Kidney capillary endothelial cell (primary cell): Measurements from ENCODE around the gene SH3RF1.
"Not testable (repeated sequence)": the region's sequence is repeated elsewhere in the genome, so short reads cannot be mapped to it uniquely, and the experiment has no call there.

ENCODE experiments used
- DNase-seq: peaks from one replicate; pipeline ENCODE4 v3.0.0-alpha.2; 2018; ENCODE audit warnings: low spot score

Gene SH3RF1

DNA sequence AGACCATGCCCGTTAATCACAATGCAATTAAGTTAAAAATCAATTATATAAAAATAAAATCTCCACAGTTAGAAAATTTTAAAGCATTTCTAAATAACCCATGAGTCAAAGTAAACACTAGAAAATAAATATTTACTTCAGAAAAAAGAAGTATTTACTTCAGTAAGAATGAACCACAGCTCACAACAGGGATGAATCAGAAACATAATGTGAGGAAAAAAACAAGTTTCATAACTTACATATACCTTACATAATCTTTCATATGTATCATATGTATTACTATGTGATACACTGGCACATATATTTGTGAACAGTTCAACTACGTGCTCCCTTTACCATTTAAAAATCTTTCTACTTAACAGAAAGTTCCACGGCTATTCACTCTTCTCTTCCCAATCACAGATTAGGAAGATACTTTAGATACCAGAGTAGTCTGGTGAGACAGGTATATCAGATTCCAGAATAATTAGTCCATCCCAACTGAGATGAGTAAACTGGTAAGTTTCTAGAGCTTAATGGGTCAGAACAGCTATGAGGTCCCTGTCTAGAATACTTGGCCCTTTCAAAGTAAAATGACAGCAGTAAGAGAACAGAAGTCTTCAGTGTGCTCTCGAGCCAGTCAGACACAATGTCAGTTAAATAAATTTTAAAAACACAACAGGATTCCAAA lies 70.3 kb downstream of the SH3RF1 start:
- DNase-seq = no peak

DNA sequence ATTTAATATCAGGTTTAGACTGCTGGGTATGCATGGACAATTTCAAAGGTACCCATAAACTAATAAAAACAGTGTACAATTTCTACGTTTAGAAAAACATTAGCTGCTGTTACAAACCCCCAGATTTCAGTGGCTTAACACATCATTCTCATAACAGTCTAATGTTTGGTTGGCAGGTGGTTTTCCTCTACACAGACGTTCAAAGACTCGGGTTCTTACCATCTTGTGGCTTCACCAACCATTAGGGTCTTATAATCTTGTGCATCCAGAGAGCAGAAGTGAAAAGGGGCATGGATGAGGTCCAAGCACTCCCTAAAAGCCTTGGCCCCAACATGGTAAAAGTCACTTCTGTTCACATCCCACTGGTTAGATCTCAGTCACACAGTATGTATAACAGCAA lies 71.6 kb downstream of the SH3RF1 start:
- no peak for DNase-seq

DNA sequence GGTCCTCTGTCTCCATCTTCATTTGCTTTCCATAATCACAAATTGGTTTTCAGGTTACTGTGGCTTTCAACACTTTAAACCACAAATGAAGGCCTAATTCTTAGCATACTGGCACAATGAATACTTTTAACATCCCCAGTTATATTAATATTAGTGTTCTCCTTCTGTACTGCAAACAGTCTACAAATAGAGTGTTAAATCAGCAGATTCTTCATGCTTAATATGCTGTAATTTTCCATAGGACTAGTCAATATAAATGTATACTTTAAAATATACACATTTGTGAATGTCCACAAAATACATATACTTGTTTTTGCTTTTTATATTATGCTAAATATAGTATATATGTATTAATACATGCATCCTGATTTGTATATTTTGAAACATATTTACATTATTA lies 72.6 kb downstream of the SH3RF1 start:
- no peak for DNase-seq

DNA sequence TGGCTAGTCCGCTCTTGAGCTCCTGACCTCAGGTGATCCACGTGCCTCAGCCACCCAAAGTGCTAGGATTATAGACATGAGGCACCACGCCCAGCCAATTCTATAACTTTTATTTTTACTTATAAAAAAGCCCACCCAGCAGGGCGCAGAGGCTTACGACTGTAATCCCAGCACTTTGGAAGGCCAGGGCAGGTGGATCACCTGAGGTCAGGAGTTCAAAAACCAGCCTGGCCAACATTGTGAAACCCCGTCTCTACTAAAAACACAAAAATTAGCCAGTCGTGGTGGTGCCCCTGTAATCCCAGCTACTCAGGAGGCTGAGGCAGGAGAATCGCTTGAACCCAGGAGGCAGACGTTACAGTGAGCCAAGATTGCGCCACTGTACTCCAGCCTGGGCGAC lies 73.5 kb downstream of the SH3RF1 start:
- DNase-seq = not testable (repeated sequence)

DNA sequence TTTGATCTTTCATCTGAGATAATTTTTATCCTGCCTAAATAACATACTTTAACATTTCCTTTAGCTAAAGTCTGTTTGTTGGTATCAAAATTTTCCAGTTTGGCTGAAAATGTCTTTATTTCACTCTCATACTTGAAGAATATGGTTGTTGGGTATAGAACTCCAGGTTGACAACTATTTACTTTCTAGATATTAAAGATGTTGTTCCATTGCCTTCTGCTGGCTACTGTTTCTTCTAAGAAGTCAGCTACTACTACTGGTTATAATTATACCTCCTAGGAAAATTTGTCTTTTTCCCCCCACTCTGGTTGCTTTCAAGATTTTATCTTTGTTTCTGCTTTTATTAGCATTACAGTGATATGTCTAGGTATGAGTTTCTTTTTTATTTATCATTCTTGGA lies 75.7 kb downstream of the SH3RF1 start:
- no peak for DNase-seq

DNA sequence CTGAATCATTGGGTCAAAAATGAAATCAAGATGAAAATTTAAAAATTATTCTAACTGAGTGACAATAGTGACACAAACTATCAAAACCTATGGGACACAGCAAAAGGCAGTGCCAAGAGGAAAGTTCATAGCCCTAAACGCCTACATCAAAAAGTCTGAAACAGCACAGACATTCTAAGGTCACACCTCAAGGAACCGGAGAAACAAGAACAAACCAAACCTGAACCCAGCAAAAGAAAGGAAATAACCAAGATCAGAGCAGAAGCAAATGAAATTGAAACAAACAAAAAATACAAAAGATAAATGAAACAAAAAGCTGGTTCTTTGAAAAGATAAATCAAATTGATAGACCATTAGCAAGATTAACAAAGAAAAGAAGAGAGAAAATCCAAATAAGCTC lies 80.8 kb downstream of the SH3RF1 start:
- not testable (repeated sequence) for DNase-seq

DNA sequence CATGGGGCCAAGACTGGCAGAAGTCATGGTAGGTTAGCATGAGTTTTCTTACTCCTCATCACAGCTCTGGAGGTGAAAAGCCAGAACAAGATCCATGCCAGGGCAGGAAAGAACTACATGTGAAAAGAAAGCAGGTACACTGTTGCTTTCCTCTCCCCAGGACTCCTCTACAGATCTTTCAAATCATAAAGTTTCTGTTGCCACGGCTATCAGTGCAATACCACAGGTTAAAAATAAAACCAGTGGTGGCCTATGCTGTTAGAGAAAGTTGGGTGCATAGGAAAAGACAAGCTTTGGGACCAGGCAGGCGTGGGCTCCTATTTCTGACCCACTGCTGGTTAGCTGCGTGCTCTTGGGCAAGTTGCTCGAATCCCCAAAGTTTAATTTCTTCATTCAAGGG lies 81.4 kb downstream of the SH3RF1 start:
- DNase-seq = no peak

DNA sequence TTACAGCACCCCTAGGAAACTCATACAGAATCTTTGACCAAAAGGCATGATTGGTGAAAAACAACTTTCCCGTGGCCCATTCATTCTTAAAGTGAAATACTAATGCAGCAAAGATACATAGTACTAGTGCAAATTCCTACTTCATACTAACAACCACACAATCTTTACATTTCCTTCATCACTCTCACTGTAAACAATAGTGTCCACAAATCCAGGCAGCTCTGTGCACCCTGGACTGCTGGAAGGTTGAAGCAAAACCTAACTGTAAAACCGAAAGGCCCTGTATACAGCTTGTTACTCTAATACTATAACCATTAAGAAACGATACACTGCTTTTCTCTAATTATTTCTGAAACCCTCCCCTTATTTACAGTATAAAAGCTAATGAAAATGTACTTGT lies 82.6 kb downstream of the SH3RF1 start:
- DNase-seq = no peak

DNA sequence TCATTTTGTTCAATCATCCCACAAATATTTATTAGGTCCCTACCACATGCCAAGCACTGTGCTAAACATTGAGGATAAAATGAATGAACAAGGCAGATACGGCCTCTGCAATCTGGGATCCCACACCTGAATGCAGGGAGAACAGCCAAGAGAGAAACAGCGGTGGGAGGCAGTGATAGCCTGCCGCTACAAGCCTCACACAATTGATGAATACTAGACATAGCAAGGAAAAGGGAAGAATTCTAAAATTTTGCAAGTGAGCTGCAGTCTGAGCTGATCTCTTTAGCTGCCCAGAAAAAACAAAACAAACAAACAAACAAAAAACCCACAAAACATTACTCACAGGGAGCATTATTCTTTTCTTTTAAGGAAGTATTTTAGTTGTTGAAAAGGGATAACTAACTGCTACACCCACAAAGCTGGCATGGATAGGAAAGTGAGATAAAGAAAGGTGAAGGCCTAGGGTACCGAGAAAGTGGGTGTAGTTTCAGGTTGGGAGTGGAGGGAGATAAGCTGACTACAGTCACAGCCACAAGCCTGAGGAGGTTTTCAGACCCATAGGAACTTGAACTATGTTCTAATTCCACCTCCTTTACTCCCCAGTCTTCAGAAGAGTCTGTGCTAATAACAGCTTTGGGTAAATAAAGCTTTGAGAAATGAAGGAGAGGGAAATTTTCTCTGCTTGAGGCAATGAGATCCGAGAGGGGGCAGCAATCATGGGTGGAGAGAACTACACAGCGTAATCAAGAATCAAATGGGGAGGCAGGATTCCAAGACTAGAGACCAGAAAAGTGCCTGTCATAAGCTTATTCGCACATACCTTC lies 85.4 kb downstream of the SH3RF1 start:
- no peak for DNase-seq

DNA sequence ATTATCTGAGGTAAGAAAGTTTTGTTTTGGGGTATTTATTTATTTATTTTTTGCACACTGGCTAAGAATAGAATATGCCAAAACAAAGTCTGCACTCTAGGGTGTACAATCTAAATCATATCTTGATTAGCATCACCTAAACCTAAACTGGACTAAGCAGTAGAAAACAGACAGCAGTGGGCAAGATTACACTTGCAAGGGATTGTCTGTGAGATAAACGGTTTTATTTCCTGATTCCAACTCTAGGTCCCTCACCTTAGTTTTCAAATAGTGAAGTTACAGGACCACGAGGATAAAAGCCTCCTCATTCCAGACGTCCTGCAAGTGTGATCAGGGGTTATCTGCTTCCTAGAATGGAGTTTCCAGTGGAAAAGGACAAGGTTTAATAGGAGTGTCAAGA lies 86.1 kb downstream of the SH3RF1 start:
- no peak for DNase-seq

DNA sequence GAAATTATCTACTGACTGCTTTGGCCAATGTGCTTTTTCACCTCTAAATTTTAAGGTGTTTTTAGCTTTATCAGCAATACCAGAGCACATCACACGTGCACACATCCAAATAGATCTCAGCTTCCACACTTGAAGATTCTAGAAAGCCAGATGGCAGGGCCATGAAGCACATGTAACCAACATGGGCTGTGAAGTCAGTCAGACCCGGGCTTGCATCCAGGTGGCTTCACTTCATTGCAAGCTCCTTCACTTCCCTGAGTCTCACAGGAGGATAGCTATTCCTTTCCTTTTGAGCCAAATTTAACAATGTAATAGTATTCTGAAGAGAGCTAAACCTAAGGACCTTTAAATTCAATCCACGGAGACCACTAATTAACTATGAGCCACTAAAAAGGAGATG lies 86.5 kb downstream of the SH3RF1 start:
- no peak for DNase-seq

DNA sequence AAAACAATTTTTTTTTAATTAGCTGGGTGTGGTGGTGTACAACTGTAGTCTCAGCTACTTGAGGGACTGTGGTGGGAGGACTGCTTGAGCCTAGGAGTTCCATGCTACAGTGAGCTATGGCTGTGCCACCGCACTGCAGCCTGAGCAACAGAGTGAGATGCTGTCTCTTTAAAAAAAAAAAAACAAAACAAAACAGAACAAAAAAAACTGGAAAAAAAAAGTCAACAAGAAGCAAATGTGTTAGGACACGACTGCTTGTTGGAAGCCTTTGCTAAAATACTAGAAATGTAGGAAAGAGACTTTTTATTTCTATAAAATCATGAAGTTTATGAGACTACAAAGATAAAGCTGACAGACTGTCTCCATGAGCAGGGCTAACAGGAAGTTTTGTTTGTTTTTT lies 87.2 kb downstream of the SH3RF1 start:
- DNase-seq = no peak

DNA sequence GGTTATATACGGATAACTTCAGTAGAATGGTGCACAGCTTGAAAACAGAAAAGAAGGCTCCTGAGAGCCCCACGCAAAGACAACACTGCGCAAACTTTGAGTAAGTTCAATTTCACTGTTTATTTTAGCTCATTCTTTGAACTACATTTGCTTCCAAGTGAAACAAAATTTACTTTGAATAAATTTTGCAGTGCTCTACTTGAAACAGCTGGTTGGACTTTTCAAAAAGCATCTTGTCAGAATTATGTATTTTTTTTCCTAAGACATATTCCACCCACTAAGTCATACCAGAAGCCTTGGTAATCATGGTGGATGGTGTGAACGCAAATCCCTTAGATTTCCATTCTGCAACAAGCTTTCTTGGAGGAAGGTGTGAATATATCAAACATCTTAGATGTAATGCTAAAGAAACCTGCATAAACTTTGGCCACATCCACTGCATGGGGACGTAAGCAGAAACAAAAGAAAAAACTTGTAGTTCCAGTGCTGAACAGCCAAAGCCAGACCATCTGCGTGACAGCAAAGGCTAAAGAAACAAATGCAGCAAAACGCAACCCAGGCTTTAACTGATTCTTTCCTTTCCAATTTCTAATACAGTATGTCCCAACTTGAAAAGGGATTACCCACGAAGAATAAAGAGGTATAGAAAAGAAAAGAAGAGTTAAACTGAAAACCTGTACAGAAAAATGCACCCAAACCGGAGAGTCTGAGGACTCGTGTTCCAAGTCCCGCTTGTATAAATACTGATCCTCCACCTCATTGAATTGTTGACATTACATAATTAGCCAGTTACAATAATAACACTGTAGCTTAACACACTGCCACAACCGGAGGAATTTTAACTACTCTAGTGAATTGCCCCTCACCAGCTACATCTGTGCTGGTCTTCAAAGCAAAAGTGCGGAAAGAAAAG lies 90.9 kb downstream of the SH3RF1 start:
- DNase-seq = no peak

DNA sequence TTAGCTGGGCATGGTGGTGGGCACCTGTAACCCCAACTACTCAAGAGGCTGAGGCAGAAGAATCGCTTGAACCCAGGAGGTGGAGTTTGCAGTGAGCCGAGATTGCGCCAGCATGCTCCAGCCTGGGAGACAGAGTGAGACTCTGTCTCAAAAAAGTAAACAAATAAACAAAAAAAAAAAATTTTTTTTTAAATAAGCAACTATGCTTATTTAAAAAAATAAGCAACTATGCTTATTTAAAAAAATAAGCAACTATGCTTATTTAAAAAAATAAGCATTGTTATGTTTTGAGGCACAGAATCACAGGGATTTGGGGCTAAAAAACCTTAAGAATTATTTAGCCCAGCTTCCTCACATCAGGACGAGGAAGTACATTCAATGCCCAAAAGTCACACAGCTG lies 92.7 kb downstream of the SH3RF1 start:
- not testable (repeated sequence) for DNase-seq

DNA sequence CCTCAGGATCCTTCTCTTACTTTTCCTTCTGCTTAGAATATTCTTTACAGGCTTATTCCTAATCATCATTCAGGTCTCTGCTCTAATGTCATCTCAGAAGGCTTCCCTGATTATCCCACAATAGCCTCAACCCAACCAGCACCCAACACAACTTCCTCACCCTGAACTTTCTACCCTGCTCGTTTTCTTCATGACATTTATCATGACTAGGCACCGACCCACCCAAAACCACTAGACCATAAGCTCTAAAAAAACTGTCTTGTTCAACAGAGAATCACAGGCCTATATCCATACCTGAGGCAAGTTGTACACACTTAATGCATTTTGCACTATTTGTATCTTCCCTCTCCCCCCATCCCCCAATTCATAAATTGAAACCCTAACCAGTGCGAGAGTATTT lies 95.3 kb downstream of the SH3RF1 start:
- DNase-seq = no peak

DNA sequence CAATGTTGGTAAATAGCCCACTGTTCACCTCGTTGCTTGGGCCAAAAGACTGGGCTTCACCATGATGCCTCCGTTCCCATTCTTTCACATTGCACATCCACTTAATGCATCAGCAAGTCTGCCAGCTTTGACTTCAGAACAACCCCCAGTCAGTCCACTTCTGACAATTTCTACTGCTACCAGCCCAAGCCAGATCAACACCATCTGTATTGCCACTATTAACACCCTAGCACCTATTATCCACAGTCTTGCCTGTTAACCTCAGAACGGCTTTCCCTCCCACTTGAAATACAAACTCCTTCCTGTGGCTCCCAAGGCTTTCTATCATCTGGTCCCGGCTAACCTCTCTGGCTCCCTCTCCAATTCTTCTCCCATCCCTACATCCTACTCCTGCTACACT lies 95.7 kb downstream of the SH3RF1 start:
- DNase-seq = no peak

DNA sequence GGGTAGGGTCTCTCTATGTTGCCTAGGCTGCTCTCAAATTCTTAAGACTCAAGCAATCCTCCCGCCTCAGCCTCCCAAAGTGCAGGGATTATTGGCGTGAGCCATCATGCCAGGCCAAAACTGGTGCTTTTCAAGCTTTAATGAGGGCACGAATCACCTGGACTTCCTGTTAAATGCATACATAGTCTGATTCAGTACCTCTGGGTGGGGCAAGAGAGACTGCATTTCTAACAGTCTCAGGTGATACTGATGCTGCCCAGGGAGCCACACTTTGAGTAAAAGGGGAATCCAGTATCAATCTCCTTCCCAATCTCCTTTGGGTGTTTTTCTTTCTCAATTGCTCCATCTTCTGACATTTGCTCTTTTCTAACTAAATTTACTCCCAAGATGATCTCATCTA lies 96.5 kb downstream of the SH3RF1 start:
- no peak for DNase-seq

DNA sequence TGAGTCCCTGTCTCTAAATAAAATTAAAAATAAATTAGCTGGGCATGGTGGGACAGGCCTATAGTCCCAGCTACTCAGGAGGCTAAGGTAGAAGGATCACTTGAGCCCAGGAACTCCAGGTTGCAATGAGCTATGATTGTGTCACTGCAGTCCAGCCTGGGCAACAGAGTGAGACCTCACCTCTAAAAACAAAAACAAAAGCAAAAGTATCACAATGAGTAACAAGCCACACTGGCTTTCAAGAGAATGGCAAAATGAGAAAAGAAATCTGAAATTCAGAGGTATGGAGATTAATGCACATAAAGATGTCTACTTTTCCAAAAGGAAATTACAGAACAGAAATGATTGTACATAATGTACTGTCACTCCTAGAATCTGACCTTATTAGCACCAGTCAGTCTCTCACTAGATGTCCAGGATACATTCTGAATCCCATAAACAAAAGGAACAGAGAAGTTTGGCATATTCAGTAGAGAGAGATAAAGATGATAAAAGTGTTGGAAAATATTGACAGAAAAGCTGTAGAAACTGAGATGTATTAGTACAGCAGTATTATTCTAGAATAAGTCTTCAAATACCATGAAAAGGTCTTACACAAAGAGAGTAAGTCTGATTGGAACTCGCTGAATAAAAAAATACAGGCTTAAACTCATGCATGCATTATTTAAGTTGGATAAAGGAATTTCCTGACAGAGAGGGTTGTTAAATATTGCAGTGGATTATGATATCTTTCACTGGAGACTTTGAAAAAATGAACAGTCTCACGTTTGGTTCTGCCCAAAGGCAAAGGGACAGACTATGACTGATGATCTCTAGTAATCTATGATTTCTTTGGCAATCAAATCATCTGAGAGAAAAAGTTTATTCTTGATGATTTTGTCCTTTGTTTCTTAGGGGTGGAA lies 102.5 kb downstream of the SH3RF1 start:
- DNase-seq = no peak

DNA sequence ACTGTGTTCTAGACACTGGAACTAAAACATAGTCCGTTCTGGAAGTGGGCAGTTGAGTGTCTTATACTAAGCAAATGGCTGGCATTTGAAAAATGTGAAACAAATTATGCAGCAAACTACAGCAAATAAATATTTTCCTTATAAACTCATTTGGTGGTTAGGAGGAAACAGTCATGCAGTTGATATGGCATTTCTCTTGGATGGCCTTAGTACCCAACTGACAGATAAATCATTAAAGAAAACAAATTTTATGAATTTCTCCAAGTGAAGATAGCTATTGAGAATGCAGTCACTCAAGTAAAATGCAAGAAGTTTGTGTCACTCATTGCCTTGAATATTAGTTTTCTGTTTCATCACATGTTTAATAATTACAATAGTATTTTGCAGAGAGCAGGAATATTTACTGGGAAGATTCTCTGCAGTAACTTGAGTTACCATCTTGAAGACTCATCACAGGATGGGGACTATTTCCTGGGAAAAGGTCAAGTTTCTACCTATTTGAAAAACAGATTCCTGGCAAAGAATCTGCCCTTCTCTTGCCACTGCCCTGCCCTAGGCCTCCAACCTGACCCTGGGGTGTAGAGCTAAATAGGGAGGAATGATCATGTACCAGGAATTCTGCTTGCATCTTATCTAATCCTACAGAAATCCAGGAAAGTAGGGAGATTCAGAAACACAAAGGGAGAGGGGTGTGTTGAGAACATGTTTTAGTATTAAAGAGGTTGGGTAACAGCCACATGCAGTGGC lies 105.9 kb downstream of the SH3RF1 start:
- no peak for DNase-seq

DNA sequence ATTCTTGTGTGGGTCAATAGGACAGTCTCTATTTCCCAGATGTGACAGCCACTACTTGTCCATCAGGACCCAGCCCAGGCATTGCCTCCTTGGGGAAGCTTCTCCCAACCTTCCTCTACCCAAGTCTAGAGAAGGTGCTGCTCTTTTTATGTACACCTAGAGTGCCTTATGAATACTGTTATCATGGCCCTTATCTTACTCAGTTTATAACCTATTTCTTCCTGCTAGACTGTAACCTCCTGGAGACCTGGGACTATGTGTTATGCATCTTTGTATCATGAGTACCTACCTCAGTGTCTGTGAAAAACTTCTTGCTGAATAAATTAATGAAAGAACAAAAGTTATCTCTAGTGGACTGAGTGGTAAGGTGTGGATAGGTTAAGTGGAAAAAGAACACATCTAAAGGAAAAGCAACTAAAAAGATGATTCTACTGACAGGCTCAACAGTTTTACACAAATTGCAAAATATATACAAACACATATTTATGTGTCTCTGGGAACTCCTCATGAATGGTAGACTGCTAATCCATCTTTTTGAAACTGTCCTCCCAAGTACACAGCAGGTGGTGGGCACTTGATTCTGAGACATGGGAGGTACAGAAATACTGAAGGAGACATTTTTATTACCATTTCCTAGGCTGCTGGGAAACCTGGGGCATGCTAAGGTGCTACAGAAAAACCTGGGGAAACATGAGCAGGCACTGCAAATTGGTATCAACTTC lies 106.6 kb downstream of the SH3RF1 start:
- no peak for DNase-seq
